Loucy (cell line): ENCODE measurements around the gene CLEC2D.
"Not testable (repeated sequence)": the region's sequence is repeated elsewhere in the genome, so short reads cannot be mapped to it uniquely, and the experiment has no call there.

ENCODE experiments used
- CTCF ChIP-seq: fragments of 200-600 bp; sonication (generic); conservative IDR thresholded peaks from 2 replicates; pipeline ENCODE4 v1.5.1; 2014; ENCODE audit warnings: mild to moderate bottlenecking, antibody characterized with exemption, low read length
- EZH2phosphoT487 ChIP-seq: fragments of 200-600 bp; IDR thresholded peaks from 2 replicates; pipeline ENCODE4 v1.6.1; 2018; ENCODE audit warnings: antibody characterized with exemption, mild to moderate bottlenecking, moderate library complexity, borderline replicate concordance

DNA sequence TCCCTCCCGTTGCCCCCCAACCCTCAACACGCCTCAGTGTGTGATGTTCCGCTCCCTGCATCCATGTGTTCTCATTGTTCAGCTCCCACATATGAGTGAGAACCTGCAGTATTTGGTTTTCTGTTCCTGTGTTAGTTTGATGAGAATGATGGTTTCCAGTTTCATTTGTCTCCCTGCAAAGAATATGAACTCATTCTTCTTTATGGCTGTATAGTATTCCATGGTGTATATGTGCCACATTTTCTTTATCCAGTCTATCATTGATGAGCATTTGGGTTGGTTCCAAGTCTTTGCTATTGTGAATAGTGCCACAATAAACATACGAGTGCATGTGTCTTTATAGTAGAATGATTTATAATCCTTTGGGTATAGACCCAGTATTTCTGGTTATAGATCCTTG, 13.0 kb downstream of the CLEC2D start:
- not testable (repeated sequence) for TF ChIP-seq CTCF, EZH2phosphoT487
